Measurements from ENCODE around the gene VPS11. TPM values are rescaled to one million over a fixed set of nuclear protein-coding genes. Genes with fewer than 3 reads are reported as not detected.
A peak's percentile ranks its signal among the peaks of the same experiment; 100 is the strongest.

VPS11 gene
- polyA plus RNA-seq, 1 experiment, result 15.9 TPM

DNA sequence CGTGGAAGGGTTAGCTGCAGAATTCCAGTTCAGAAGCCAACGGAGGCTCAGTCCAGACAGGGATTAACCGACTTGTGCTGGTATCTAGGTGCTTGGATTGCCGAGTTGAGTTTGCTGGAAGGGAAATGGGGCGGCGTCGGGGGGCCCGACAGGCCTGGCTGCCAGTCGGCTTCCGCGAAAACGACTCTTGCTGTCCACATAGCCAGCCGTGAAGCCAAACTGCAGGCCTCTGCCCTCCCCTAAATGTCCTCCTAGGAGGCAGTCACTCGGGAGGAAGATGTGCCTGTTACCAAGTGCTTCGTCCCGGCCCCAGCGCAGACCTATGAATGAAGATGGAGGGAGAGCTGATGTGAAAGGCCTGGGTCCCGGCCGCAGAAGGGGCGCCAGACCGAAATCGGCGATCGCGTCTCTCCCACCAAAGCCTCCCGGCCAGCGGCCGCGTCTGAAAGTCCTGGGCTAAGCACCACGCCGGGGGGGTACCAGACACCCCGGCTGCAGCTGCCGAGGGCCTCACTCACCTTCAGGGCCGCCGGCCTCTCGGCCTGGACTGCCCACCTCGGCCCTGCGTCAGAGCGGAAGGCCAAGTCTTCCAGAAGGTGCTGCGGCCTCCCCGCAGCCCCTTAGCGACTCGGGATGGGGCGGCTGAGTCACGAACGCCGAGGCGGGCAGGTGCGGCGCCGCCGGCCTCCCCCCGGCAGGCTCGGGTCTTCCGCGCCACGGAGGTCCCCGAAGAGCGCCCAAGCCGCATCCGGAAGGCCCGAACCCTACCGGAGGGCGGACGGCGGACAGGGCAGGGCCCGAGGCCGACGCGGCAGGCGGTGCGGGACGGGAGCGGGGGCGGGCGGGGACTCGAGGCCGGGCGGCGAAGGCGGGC is 26.6 kb downstream of the VPS11 start:
- Histone ChIP-seq H3K36me3 (ENCODE audit: control insufficient read depth, insufficient read depth, low read length) (peaks cover 9% of the 10 kb centered on the region), H3K4me3 (ENCODE audit: low read depth, low read length) (peak overlapping the region; percentile 78), H3K27me3 (ENCODE audit: control insufficient read depth, insufficient read depth, low read length) (no peaks in the 10 kb centered on the region)
- TF ChIP-seq, protein P1, sequence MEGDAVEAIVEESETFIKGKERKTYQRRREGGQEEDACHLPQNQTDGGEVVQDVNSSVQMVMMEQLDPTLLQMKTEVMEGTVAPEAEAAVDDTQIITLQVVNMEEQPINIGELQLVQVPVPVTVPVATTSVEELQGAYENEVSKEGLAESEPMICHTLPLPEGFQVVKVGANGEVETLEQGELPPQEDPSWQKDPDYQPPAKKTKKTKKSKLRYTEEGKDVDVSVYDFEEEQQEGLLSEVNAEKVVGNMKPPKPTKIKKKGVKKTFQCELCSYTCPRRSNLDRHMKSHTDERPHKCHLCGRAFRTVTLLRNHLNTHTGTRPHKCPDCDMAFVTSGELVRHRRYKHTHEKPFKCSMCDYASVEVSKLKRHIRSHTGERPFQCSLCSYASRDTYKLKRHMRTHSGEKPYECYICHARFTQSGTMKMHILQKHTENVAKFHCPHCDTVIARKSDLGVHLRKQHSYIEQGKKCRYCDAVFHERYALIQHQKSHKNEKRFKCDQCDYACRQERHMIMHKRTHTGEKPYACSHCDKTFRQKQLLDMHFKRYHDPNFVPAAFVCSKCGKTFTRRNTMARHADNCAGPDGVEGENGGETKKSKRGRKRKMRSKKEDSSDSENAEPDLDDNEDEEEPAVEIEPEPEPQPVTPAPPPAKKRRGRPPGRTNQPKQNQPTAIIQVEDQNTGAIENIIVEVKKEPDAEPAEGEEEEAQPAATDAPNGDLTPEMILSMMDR (IDR thresholded peaks at IDR 0.05; ENCODE audit: insufficient read depth, low read depth, low read length), result no peak
- CTCF ChIA-PET, result interaction anchor here (0.6 to 2.4 kb wide), 16 partner anchors 8 to 262 kb away, joined by 3 to 14 read pairs (median 4); partner anchors contain the start of genes C1QTNF5, C2CD2L, CBL and HMBS
- POLR2A ChIA-PET, result interaction anchor here (0.6 to 1.1 kb wide), 7 partner anchors 9 to 76 kb away, joined by 3 to 35 read pairs (median 5); partner anchors contain the start of genes C2CD2L and HMBS
- no peak for DNase-seq (ENCODE audit: low read depth)

DNA sequence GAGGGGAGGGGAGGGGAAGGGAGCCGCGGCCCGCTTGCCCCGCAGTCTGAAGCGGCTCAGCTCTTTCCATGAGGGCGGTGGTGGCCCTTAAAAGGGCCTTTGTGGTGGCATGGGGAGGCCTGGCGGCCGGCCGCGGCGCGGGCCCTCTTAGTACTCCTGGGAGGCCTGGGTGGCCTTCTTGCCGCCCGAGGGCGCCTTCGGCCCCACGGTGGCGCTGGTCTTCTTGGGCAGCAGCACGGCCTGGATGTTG is 27.1 kb downstream of the VPS11 start:
- CTCF ChIA-PET, result interaction anchor here (0.6 to 2.4 kb wide), 16 partner anchors 9 to 312 kb away, joined by 3 to 14 read pairs (median 4); partner anchors contain the start of genes C1QTNF5, C2CD2L, CBL and HMBS
- TF ChIP-seq, protein P1 (IDR thresholded peaks at IDR 0.05; ENCODE audit: insufficient read depth, low read depth, low read length), result peak; percentile 83
- no peaks in the 10 kb centered on the region for H3K27me3 ChIP-seq (ENCODE audit: control insufficient read depth, insufficient read depth, low read length)
- no peak for DNase-seq (ENCODE audit: low read depth)
- POLR2A ChIA-PET, result interaction anchor here (0.6 to 1.1 kb wide), 7 partner anchors 10 to 75 kb away, joined by 3 to 35 read pairs (median 5); partner anchors contain the start of genes C2CD2L and HMBS
- H3K36me3 ChIP-seq (ENCODE audit: control insufficient read depth, insufficient read depth, low read length), result peaks cover 9% of the 10 kb centered on the region
- H3K4me3 ChIP-seq (ENCODE audit: low read depth, low read length), result peak overlapping the region; percentile 78

DNA sequence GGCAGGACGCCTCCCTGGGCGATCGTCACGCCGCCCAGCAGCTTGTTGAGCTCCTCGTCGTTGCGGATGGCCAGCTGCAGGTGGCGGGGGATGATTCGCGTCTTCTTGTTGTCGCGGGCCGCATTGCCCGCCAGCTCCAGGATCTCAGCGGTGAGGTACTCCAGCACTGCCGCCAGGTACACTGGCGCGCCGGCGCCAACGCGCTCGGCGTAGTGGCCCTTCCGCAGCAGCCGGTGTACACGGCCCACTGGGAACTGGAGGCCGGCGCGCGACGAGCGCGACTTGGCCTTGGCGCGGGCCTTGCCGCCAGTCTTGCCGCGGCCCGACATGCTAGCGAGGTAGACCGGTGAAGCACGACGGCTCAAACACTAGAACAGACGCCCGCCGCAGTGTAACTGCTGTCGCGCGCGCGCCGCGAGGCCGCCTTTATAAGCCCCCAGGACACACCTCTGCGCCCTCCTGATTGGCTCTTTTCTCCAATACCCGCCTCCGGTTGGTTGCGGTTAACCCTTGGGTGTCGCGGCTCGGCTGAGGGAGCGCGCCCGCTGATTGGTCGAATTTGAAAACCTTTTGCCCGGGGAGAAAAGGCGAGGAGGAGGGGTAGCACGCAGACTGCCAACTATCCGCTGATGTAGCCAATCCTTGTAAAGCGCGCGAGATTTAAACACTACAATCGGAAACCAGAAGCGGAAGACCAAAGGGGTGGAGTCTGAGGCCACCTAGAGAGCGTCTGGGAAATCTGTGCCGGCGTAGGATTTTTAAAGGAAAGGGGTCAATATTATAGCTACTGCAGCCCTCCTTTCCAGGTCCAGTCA is 27.7 kb downstream of the VPS11 start:
- Histone ChIP-seq H3K4me3 (ENCODE audit: low read depth, low read length) (peak overlapping the region; percentile 78), H3K36me3 (ENCODE audit: control insufficient read depth, insufficient read depth, low read length) (peaks cover 9% of the 10 kb centered on the region), H3K27me3 (ENCODE audit: control insufficient read depth, insufficient read depth, low read length) (no peaks in the 10 kb centered on the region)
- DNase-seq (ENCODE audit: low read depth), result peak; percentile 98
- ChIA-PET POLR2A (interaction anchor here (0.6 to 1.1 kb wide), 8 partner anchors 10 to 75 kb away, joined by 3 to 35 read pairs (median 4); partner anchors contain the start of genes ABCG4, C2CD2L, HMBS and VPS11), CTCF (interaction anchor here (0.6 to 2.4 kb wide), 15 partner anchors 10 to 311 kb away, joined by 3 to 14 read pairs (median 4); partner anchors contain the start of genes C1QTNF5, C2CD2L, CBL and HMBS)
- TF ChIP-seq, protein P1 (IDR thresholded peaks at IDR 0.05; ENCODE audit: insufficient read depth, low read depth, low read length), result 0 out of 2 replicates have a peak, but pooled peaks have one; percentile 3

DNA sequence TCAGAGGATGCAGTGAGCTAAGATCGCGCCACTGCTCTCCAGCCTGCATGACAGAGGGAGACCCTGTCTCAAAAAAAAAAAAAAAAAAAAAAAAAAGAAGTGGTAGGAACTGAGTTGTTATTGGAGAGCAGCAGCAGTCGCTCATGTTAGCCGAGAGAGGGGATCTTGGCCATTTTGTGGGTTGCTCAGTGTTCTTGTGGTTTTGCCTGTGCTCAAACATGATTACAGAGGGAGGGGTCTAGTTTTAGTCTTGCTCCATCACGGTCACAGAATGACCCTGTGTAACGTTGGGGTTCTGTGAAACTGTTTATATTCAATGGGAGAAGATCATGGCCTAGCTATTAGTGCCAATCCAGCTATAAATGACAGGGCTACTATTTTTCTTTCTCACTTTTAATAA is 32.1 kb downstream of the VPS11 start:
- ChIA-PET POLR2A (no interaction called here), CTCF (interaction anchor here (1.0 to 1.2 kb wide), 2 partner anchors 13 to 97 kb away, joined by 3 read pairs; no protein-coding TSS in a partner anchor)
- H3K4me3 ChIP-seq (ENCODE audit: low read depth, low read length), result no peak overlapping the region
- peaks cover 4% of the 10 kb centered on the region for H3K36me3 ChIP-seq (ENCODE audit: control insufficient read depth, insufficient read depth, low read length)
- TF ChIP-seq, protein P1 (IDR thresholded peaks at IDR 0.05; ENCODE audit: insufficient read depth, low read depth, low read length), result no peak
- no peaks in the 10 kb centered on the region for H3K27me3 ChIP-seq (ENCODE audit: control insufficient read depth, insufficient read depth, low read length)
- no peak for DNase-seq (ENCODE audit: low read depth)

Measured in BJ (cell line).